CD14-positive monocyte (primary cell): Measurements from ENCODE around the gene COL6A1. TPM values are rescaled to one million over a fixed set of nuclear protein-coding genes. Genes with fewer than 3 reads are reported as not detected.

Experiments
- DNase-seq, 3 donors: peaks; one replicate each; pipeline ENCODE4 v3.0.0-alpha.2; 2011 to 2022
- H2AFZ ChIP-seq: 2 replicates; pipeline ENCODE4 v1.6.0; 2012; ENCODE audit warnings: mild to moderate bottlenecking, low read depth, low read length, inconsistent platforms; ENCODE audit not compliant: insufficient read depth, poor library complexity, severe bottlenecking
- H3K27ac ChIP-seq, 2 donors: 1 replicate in 1 of 2; 2 replicates in 1 of 2; pipeline ENCODE4 v1.5.1; 2012 to 2013; ENCODE audit warnings: low read length in 2 of 2, control low read depth in 1 of 2, inconsistent platforms in 1 of 2, low read depth in 1 of 2, mild to moderate bottlenecking in 1 of 2
- H3K27me3 ChIP-seq, 2 donors: one replicate each; pipeline versions ENCODE4 v1.6.0 to v1.6.1; 2011 to 2013; ENCODE audit warnings: low read length in 2 of 2; ENCODE audit not compliant: control insufficient read depth in 2 of 2, insufficient read depth in 2 of 2
- H3K36me3 ChIP-seq, 2 donors: replicated peaks in 1 of 2; 1 replicate in 1 of 2; 2 replicates in 1 of 2; pipeline versions ENCODE4 v1.5.1 to v1.6.1; 2012 to 2013; ENCODE audit warnings: low read length in 2 of 2, control low read depth in 1 of 2, inconsistent platforms in 1 of 2, mild to moderate bottlenecking in 1 of 2; ENCODE audit not compliant: insufficient read depth in 2 of 2, control insufficient read depth in 1 of 2
- H3K4me1 ChIP-seq, 2 donors: 1 replicate in 1 of 2; 2 replicates in 1 of 2; pipeline versions ENCODE4 v1.5.1 to v1.6.1; 2012 to 2013; ENCODE audit warnings: low read length in 2 of 2, control low read depth in 1 of 2, inconsistent platforms in 1 of 2, mild to moderate bottlenecking in 1 of 2, moderate library complexity in 1 of 2; ENCODE audit not compliant: insufficient read depth in 2 of 2, control insufficient read depth in 1 of 2
- H3K4me2 ChIP-seq: replicated peaks from 2 replicates; pipeline ENCODE3; 2012; ENCODE audit warnings: low read length, moderate library complexity, mild to moderate bottlenecking; ENCODE audit not compliant: poor library complexity, severe bottlenecking; ENCODE audit errors: extremely low read depth
- H3K4me3 ChIP-seq, 3 experiments: fragments of 200-600 bp in 1 of 3; sonication (generic) in 1 of 3; replicated peaks in 1 of 3; 1 replicate in 2 of 3; 2 replicates in 1 of 3; pipeline ENCODE4 v1.5.1; 2011 to 2013; ENCODE audit warnings: low read length in 3 of 3, mild to moderate bottlenecking in 3 of 3, control low read depth in 2 of 3, low read depth in 2 of 3, inconsistent platforms in 1 of 3, moderate library complexity in 1 of 3
- H3K79me2 ChIP-seq: 2 replicates; pipeline ENCODE4 v1.6.0; 2012; ENCODE audit warnings: mild to moderate bottlenecking, control low read depth, inconsistent platforms, low read length, moderate library complexity; ENCODE audit not compliant: insufficient read depth
- H3K9ac ChIP-seq: 2 replicates; pipeline ENCODE4 v1.6.0; 2017; ENCODE audit warnings: low read length, mild to moderate bottlenecking; ENCODE audit not compliant: insufficient read depth, poor library complexity, severe bottlenecking
- H3K9me3 ChIP-seq, 2 donors: replicated peaks in 1 of 2; 1 replicate in 1 of 2; 2 replicates in 1 of 2; pipeline versions ENCODE4 v1.5.1 to v1.6.1; 2012 to 2013; ENCODE audit warnings: low read length in 2 of 2, control low read depth in 1 of 2; ENCODE audit not compliant: control insufficient read depth in 1 of 2, insufficient read depth in 1 of 2
- H4K20me1 ChIP-seq: 2 replicates; pipeline ENCODE4 v1.6.0; 2012; ENCODE audit warnings: mild to moderate bottlenecking, low read length, control low read depth, moderate library complexity; ENCODE audit not compliant: insufficient read depth
- H3K27ac Mint-ChIP-seq, 7 donors: one replicate each; pipeline ENCODE4 v1.8.0; 2020; ENCODE audit warnings: mild to moderate bottlenecking in 7 of 7, mixed read lengths in 7 of 7, moderate library complexity in 6 of 7, inconsistent platforms in 2 of 7
- H3K27me3 Mint-ChIP-seq, 3 donors: one replicate each; pipeline ENCODE4 v1.8.0; 2021 to 2022; ENCODE audit warnings: low read depth in 3 of 3, mild to moderate bottlenecking in 3 of 3, mixed read lengths in 3 of 3, moderate library complexity in 3 of 3, inconsistent platforms in 1 of 3
- H3K36me3 Mint-ChIP-seq, 2 donors: one replicate each; pipeline ENCODE4 v1.8.0; 2020; ENCODE audit warnings: mixed read lengths in 2 of 2, inconsistent platforms in 1 of 2, mild to moderate bottlenecking in 1 of 2
- H3K4me1 Mint-ChIP-seq: one replicate; pipeline ENCODE4 v1.8.0; 2020; ENCODE audit warnings: mild to moderate bottlenecking, mixed read lengths
- H3K4me3 Mint-ChIP-seq, 2 donors: one replicate each; pipeline ENCODE4 v1.8.0; 2020; ENCODE audit warnings: mild to moderate bottlenecking in 2 of 2, mixed read lengths in 2 of 2, moderate library complexity in 1 of 2
- H3K9me3 Mint-ChIP-seq, 7 donors: one replicate each; pipeline ENCODE4 v1.8.0; 2020 to 2022; ENCODE audit warnings: mixed read lengths in 7 of 7, mild to moderate bottlenecking in 6 of 7, moderate library complexity in 6 of 7, inconsistent platforms in 2 of 7
- WGBS: methylation state at CpG from one replicate; pipeline ENCODE4 v1.1.5; 2013; ENCODE audit warnings: missing lambda C conversion rate; ENCODE audit not compliant: insufficient coverage; 5-methylcytosine and 5-hydroxymethylcytosine counted together
- intact Hi-C, 2 donors: fragments of 100-400 bp; cut with micrococcal nuclease; formaldehyde crosslinking; loops; one replicate each; pipeline versions ENCODE4 v1.15.0 to v1.15.1; 2023
- polyA plus RNA-seq, 3 donors: library from polyadenylated mRNA; depleted of rRNA in 1 of 3; unstranded in 2 of 3; stranded (reverse) in 1 of 3; fragments of 300-500 nt in 2 of 3; fragments of >200 nt in 1 of 3; fragmentation: Illumina TruSeq in 2 of 3; gene quantifications; 1 replicate in 2 of 3; 2 replicates in 1 of 3; pipeline ENCODE4 v1.2.3, GENCODE V29; 2012 to 2021
- TF ChIP-seq, protein P1 (sequence below): fragments of 200-600 bp; IDR thresholded peaks from one replicate; pipeline ENCODE4 v1.8.0; 2022; ENCODE audit warnings: antibody characterized with exemption, mild to moderate bottlenecking

COL6A1 gene
- polyA plus RNA-seq, 3 donors = 0.08 to 0.11 (median 0.10) TPM

DNA sequence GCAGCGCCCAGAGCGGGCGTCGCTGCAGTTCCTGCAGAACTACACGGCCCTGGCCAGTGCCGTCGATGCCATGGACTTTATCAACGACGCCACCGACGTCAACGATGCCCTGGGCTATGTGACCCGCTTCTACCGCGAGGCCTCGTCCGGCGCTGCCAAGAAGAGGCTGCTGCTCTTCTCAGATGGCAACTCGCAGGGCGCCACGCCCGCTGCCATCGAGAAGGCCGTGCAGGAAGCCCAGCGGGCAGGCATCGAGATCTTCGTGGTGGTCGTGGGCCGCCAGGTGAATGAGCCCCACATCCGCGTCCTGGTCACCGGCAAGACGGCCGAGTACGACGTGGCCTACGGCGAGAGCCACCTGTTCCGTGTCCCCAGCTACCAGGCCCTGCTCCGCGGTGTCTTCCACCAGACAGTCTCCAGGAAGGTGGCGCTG is 22.0 kb downstream of the COL6A1 start:
- Mint-ChIP-seq H3K27ac (no peak overlapping the region), H3K4me3 (no peak overlapping the region), H3K4me1 (no peaks in the 10 kb centered on the region), H3K9me3 (peaks cover 36 to 90% (median 54%) of the 10 kb centered on the region in 7 donors), H3K36me3 (no peaks in the 10 kb centered on the region), H3K27me3 (no peaks in the 10 kb centered on the region)
- Histone ChIP-seq H3K36me3 (no peaks in the 10 kb centered on the region), H3K9me3 (peaks cover 21 to 89% of the 10 kb centered on the region in 2 donors), H3K79me2 (no peaks in the 10 kb centered on the region), H3K9ac (no peak overlapping the region), H4K20me1 (no peaks in the 10 kb centered on the region), H3K4me3 (no peak overlapping the region), H3K27ac (no peak overlapping the region), H3K4me1 (no peaks in the 10 kb centered on the region), H3K4me2 (no peak overlapping the region), H3K27me3 (no peaks in the 10 kb centered on the region), H2AFZ (no peak overlapping the region)
- no peak for DNase-seq
- intact Hi-C loops = no loop called here
- TF ChIP-seq, protein P1, sequence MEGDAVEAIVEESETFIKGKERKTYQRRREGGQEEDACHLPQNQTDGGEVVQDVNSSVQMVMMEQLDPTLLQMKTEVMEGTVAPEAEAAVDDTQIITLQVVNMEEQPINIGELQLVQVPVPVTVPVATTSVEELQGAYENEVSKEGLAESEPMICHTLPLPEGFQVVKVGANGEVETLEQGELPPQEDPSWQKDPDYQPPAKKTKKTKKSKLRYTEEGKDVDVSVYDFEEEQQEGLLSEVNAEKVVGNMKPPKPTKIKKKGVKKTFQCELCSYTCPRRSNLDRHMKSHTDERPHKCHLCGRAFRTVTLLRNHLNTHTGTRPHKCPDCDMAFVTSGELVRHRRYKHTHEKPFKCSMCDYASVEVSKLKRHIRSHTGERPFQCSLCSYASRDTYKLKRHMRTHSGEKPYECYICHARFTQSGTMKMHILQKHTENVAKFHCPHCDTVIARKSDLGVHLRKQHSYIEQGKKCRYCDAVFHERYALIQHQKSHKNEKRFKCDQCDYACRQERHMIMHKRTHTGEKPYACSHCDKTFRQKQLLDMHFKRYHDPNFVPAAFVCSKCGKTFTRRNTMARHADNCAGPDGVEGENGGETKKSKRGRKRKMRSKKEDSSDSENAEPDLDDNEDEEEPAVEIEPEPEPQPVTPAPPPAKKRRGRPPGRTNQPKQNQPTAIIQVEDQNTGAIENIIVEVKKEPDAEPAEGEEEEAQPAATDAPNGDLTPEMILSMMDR = no peak
- 95% methylated on average over 42 of the region's 42 CpGs for WGBS

DNA sequence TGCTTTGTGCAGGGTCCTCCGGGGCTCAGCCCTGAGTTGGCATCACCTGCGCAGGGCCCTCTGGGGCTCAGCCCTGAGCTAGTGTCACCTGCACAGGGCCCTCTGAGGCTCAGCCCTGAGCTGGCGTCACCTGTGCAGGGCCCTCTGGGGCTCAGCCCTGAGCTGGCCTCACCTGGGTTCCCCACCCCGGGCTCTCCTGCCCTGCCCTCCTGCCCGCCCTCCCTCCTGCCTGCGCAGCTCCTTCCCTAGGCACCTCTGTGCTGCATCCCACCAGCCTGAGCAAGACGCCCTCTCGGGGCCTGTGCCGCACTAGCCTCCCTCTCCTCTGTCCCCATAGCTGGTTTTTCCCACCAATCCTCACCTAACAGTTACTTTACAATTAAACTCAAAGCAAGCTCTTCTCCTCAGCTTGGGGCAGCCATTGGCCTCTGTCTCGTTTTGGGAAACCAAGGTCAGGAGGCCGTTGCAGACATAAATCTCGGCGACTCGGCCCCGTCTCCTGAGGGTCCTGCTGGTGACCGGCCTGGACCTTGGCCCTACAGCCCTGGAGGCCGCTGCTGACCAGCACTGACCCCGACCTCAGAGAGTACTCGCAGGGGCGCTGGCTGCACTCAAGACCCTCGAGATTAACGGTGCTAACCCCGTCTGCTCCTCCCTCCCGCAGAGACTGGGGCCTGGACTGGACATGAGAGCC is 22.7 kb downstream of the COL6A1 start:
- Histone ChIP-seq H3K27me3 (no peaks in the 10 kb centered on the region), H3K9ac (no peak overlapping the region), H4K20me1 (no peaks in the 10 kb centered on the region), H3K79me2 (no peaks in the 10 kb centered on the region), H3K4me3 (no peak overlapping the region), H3K27ac (no peak overlapping the region), H3K9me3 (peaks cover 26 to 90% of the 10 kb centered on the region in 2 donors), H2AFZ (no peak overlapping the region), H3K4me2 (no peak overlapping the region), H3K4me1 (no peaks in the 10 kb centered on the region), H3K36me3 (no peaks in the 10 kb centered on the region)
- Mint-ChIP-seq H3K4me3 (no peak overlapping the region), H3K9me3 (peaks cover 38 to 90% (median 54%) of the 10 kb centered on the region in 7 donors), H3K27ac (no peak overlapping the region), H3K36me3 (no peaks in the 10 kb centered on the region), H3K4me1 (no peaks in the 10 kb centered on the region), H3K27me3 (no peaks in the 10 kb centered on the region)
- TF ChIP-seq, protein P1 = no peak
- intact Hi-C loops = no loop called here
- WGBS = 94% methylated on average over 24 of the region's 24 CpGs
- DNase-seq = no peak
